Activated CD8-positive, alpha-beta memory T cell treated with anti-CD3 and anti-CD28 coated beads, Interleukin-2, amount 50 U/mL, for 4 hours (primary cell): ENCODE measurements around the gene GIT2.
A peak's percentile ranks its signal among the peaks of the same experiment; 100 is the strongest.
"Not testable (repeated sequence)": the region's sequence is repeated elsewhere in the genome, so short reads cannot be mapped to it uniquely, and the experiment has no call there.

ENCODE experiments used
- DNase-seq: peaks from one replicate; pipeline ENCODE4 v3.0.0-alpha.2; 2020

The GIT2 gene

GRCh38 chr12:109995686-109996482 lies at the start of gene GIT2:
Gene GIT2 (minus strand): TSS chr12:109996368. CDS start chr12:109996224, 144 bp downstream.
- DNase-seq = peak; percentile 91

- no peak for DNase-seq
Observed at GRCh38 chr12:110042264-110042663, 46.1 kb upstream of the GIT2 start.

- peak; percentile 24 for DNase-seq
Observed at GRCh38 chr12:110039085-110039807, 43.1 kb upstream of the GIT2 start.

GRCh38 chr12:110038741-110039084 lies 42.5 kb upstream of the GIT2 start:
- DNase-seq = no peak

- DNase-seq = no peak
Observed at GRCh38 chr12:110037315-110037714, 41.1 kb upstream of the GIT2 start.

- no peak for DNase-seq
Observed at GRCh38 chr12:110035534-110036104, 39.5 kb upstream of the GIT2 start.

GRCh38 chr12:110033888-110034287 lies 37.7 kb upstream of the GIT2 start:
- no peak for DNase-seq

- no peak for DNase-seq
Observed at GRCh38 chr12:110029290-110029815, 33.2 kb upstream of the GIT2 start.

- DNase-seq = no peak
Observed at GRCh38 chr12:110028323-110028722, 32.2 kb upstream of the GIT2 start.

- DNase-seq = no peak
Observed at GRCh38 chr12:110024051-110024450, 27.9 kb upstream of the GIT2 start.

- DNase-seq = no peak
Observed at GRCh38 chr12:110023059-110023980, 27.2 kb upstream of the GIT2 start.

- no peak for DNase-seq
Observed at GRCh38 chr12:110020956-110021355, 24.8 kb upstream of the GIT2 start.

GRCh38 chr12:110015132-110015531 lies 19.0 kb upstream of the GIT2 start:
- DNase-seq = no peak

- DNase-seq = no peak
Observed at GRCh38 chr12:110012659-110013058, 16.5 kb upstream of the GIT2 start.

GRCh38 chr12:110012137-110012536 lies 16.0 kb upstream of the GIT2 start:
- DNase-seq = no peak

GRCh38 chr12:110010853-110011723 lies 14.9 kb upstream of the GIT2 start:
- DNase-seq = no peak

GRCh38 chr12:110008681-110009398 lies 12.7 kb upstream of the GIT2 start:
- DNase-seq = not testable (repeated sequence)

- DNase-seq = no peak
Observed at GRCh38 chr12:110007881-110008280, 11.7 kb upstream of the GIT2 start.

GRCh38 chr12:110006115-110006514 lies 9.9 kb upstream of the GIT2 start:
- no peak for DNase-seq

- DNase-seq = no peak
Observed at GRCh38 chr12:110005319-110005973, 9.3 kb upstream of the GIT2 start.
